Measurements from ENCODE around the gene LRFN2. TPM values are rescaled to one million over a fixed set of nuclear protein-coding genes. Genes with fewer than 3 reads are reported as not detected.

LRFN2 gene
- polyA plus RNA-seq, 1 of the 3 experiments (the other 2 are of a cell fraction), result 0.02 TPM

- Histone ChIP-seq H3K4me2 (no peak overlapping the region), H3K36me3 (replicated peaks in 1 of 2; ENCODE audit: control insufficient read depth in 1 of 2, insufficient read depth in 2 of 2, low read length in 1 of 2) (no peaks in the 10 kb centered on the region), H2AFZ (ENCODE audit: low read depth) (no peak overlapping the region), H3K9ac (no peak overlapping the region), H3K27ac (ENCODE audit: low read depth in 2 of 2, low read length in 1 of 2) (no peak overlapping the region), H3K4me1 (ENCODE audit: control insufficient read depth in 1 of 2, insufficient read depth in 2 of 2, low read depth in 1 of 2, low read length in 1 of 2) (peaks cover 0 to 58% of the 10 kb centered on the region in 2 experiments; a peak in 1 of 4 replicates), H4K20me1 (ENCODE audit: insufficient read depth) (no peaks in the 10 kb centered on the region), H3K79me2 (ENCODE audit: insufficient read depth) (no peaks in the 10 kb centered on the region), H3K4me3 (ENCODE audit: low read depth in 2 of 2, low read length in 1 of 2) (no peak overlapping the region), H3K9me2 (no peaks in the 10 kb centered on the region), H3F3A (replicated peaks; ENCODE audit: insufficient read depth) (no peaks in the 10 kb centered on the region), H3K9me3 (no peaks in the 10 kb centered on the region), H3K27me3 (ENCODE audit: insufficient read depth) (no peaks in the 10 kb centered on the region)
- ChIA-PET CTCF (interaction anchor here (1.2 to 3.6 kb wide), 5 partner anchors 9 to 245 kb away, joined by 3 to 16 read pairs (median 6); no protein-coding TSS in a partner anchor), POLR2A (no interaction called here)
- no peak for DNase-seq
- TF ChIP-seq POLR2AphosphoS5 (IDR thresholded peaks at IDR 0.05; ENCODE audit: low read depth, low read length) (no peak), CTCF (IDR thresholded peaks at IDR 0.05) (no peak), RCOR1 (IDR thresholded peaks at IDR 0.05; ENCODE audit: low read length) (no peak)
- 77% methylated on average over 6 of the region's 6 CpGs for WGBS (ENCODE audit: low lambda C conversion rate)
Measured at GRCh38 chr6:40342723-40343122, 244.4 kb downstream of the LRFN2 start.

- H4K20me1 ChIP-seq (ENCODE audit: insufficient read depth), result no peaks in the 10 kb centered on the region
- H3K9me3 ChIP-seq, result no peaks in the 10 kb centered on the region
- H3K9ac ChIP-seq, result no peak overlapping the region
- CTCF ChIA-PET, result interaction anchor here (1.2 to 3.6 kb wide), 4 partner anchors 9 to 483 kb away, joined by 3 to 16 read pairs (median 4); no protein-coding TSS in a partner anchor
- H3K4me3 ChIP-seq (ENCODE audit: low read depth in 2 of 2, low read length in 1 of 2), result no peak overlapping the region
- peaks cover 0 to 61% of the 10 kb centered on the region in 2 experiments; a peak in 1 of 4 replicates for H3K4me1 ChIP-seq (ENCODE audit: control insufficient read depth in 1 of 2, insufficient read depth in 2 of 2, low read depth in 1 of 2, low read length in 1 of 2)
- H2AFZ ChIP-seq (ENCODE audit: low read depth), result no peak overlapping the region
- no peak for DNase-seq
- TF ChIP-seq FOXM1 (IDR thresholded peaks at IDR 0.05; ENCODE audit: low read depth) (no peak), POLR2AphosphoS5 (IDR thresholded peaks at IDR 0.05; ENCODE audit: low read depth, low read length) (no peak), EP300 (IDR thresholded peaks at IDR 0.05; ENCODE audit: borderline replicate concordance in 1 of 2, low read depth in 1 of 2, low read length in 1 of 2) (no peak), RFX5 (IDR thresholded peaks at IDR 0.05; ENCODE audit: low read length) (no peak), USF1 (IDR thresholded peaks at IDR 0.05; ENCODE audit: borderline replicate concordance, low read depth) (no peak), CHD2 (IDR thresholded peaks at IDR 0.05; ENCODE audit: low read length, partially characterized antibody) (no peak), CTCF (IDR thresholded peaks at IDR 0.05) (no peak), REST (IDR thresholded peaks at IDR 0.05; ENCODE audit: low read depth, low read length) (no peak), JUND (IDR thresholded peaks at IDR 0.05) (no peak), GATA2 (CRISPR knock-in tag; IDR thresholded peaks at IDR 0.05) (no peak), MXI1 (IDR thresholded peaks at IDR 0.05; ENCODE audit: low read depth, low read length) (no peak), MAX (IDR thresholded peaks at IDR 0.05; ENCODE audit: low read depth) (no peak), FOXJ3 (CRISPR knock-in tag; IDR thresholded peaks at IDR 0.05) (no peak)
- H3K27me3 ChIP-seq (ENCODE audit: insufficient read depth), result no peaks in the 10 kb centered on the region
- no peak overlapping the region for H3K27ac ChIP-seq (ENCODE audit: low read depth in 2 of 2, low read length in 1 of 2)
- POLR2A ChIA-PET, result no interaction called here
- no peaks in the 10 kb centered on the region for H3K36me3 ChIP-seq (replicated peaks in 1 of 2; ENCODE audit: control insufficient read depth in 1 of 2, insufficient read depth in 2 of 2, low read length in 1 of 2)
- H3K4me2 ChIP-seq, result no peak overlapping the region
- no peaks in the 10 kb centered on the region for H3K9me2 ChIP-seq
- H3K79me2 ChIP-seq (ENCODE audit: insufficient read depth), result no peaks in the 10 kb centered on the region
- no peaks in the 10 kb centered on the region for H3F3A ChIP-seq (replicated peaks; ENCODE audit: insufficient read depth)
- 77% methylated on average over 1 of the region's 1 CpG for WGBS (ENCODE audit: low lambda C conversion rate)
Measured at GRCh38 chr6:40341726-40342125, 245.4 kb downstream of the LRFN2 start.
